ENCODE results near the gene B3GNT4.

- TF ChIP-seq, protein P1, sequence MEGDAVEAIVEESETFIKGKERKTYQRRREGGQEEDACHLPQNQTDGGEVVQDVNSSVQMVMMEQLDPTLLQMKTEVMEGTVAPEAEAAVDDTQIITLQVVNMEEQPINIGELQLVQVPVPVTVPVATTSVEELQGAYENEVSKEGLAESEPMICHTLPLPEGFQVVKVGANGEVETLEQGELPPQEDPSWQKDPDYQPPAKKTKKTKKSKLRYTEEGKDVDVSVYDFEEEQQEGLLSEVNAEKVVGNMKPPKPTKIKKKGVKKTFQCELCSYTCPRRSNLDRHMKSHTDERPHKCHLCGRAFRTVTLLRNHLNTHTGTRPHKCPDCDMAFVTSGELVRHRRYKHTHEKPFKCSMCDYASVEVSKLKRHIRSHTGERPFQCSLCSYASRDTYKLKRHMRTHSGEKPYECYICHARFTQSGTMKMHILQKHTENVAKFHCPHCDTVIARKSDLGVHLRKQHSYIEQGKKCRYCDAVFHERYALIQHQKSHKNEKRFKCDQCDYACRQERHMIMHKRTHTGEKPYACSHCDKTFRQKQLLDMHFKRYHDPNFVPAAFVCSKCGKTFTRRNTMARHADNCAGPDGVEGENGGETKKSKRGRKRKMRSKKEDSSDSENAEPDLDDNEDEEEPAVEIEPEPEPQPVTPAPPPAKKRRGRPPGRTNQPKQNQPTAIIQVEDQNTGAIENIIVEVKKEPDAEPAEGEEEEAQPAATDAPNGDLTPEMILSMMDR (IDR thresholded peaks at IDR 0.05), result no peak
- no peak for TF ChIP-seq POLR2A (IDR thresholded peaks at IDR 0.05)
Measured at GRCh38 chr12:122160761-122161160, 42.7 kb upstream of the B3GNT4 start.

All from stomach (tissue), 4 donors.